Activated T-helper 2 cell treated with anti-CD3 and anti-CD28 coated beads, Interferon-gamma antibody, Interleukin-2, Interleukin-4, amounts not matched to agents 10 μg/mL and 5 μg/mL and 100 μg/mL, durations not matched to agents 14 hours and 24 hours and 36 hours (primary cell): Measurements from ENCODE around the gene RNASEH2A. TPM values are rescaled to one million over a fixed set of nuclear protein-coding genes. Genes with fewer than 3 reads are reported as not detected.
"Not testable (repeated sequence)": the region's sequence is repeated elsewhere in the genome, so short reads cannot be mapped to it uniquely, and the experiment has no call there.

Source experiments
- DNase-seq: peaks from one replicate; pipeline ENCODE4 v3.0.0; 2021; ENCODE audit warnings: low spot score
- H3K27ac Mint-ChIP-seq: one replicate; pipeline ENCODE4 v1.8.0; 2021; ENCODE audit warnings: mixed read lengths
- H3K27me3 Mint-ChIP-seq: one replicate; pipeline ENCODE4 v1.8.0; 2021; ENCODE audit warnings: low read depth, mixed read lengths
- H3K36me3 Mint-ChIP-seq: one replicate; pipeline ENCODE4 v1.8.0; 2021; ENCODE audit warnings: low read depth, mixed read lengths
- H3K4me1 Mint-ChIP-seq: one replicate; pipeline ENCODE4 v1.8.0; 2021; ENCODE audit warnings: low read depth, mixed read lengths
- H3K4me3 Mint-ChIP-seq: one replicate; pipeline ENCODE4 v1.8.0; 2021; ENCODE audit warnings: low read depth, mild to moderate bottlenecking, moderate library complexity, mixed read lengths
- H3K9me3 Mint-ChIP-seq: one replicate; pipeline ENCODE4 v1.8.0; 2021; ENCODE audit warnings: mixed read lengths
- intact Hi-C: fragments of 100-400 bp; cut with micrococcal nuclease; formaldehyde crosslinking; loops from one replicate; pipeline ENCODE4 v1.15.1; 2023
- total RNA-seq: library from RNA; stranded (reverse); gene quantifications from 2 replicates; pipeline ENCODE4 v1.2.3, GENCODE V29; 2022

RNASEH2A gene
- total RNA-seq, 1 donor from 2014 or later = 38.3 TPM

GRCh38 chr19:12792051-12792852 is 14.1 kb upstream of the RNASEH2A start:
- Mint-ChIP-seq H3K27ac (peak overlapping the region; percentile 90), H3K4me1 (peaks cover 35% of the 10 kb centered on the region), H3K36me3 (peaks cover 28% of the 10 kb centered on the region), H3K27me3 (no peaks in the 10 kb centered on the region), H3K9me3 (no peaks in the 10 kb centered on the region), H3K4me3 (peak overlapping the region; percentile 95)
- DNase-seq = peak; percentile 80
- intact Hi-C loops = loop anchor here (5.0 kb wide), 4 partner anchors 60 to 1045 kb away; partner anchors contain the start of genes CALR, DHPS and TRIR

DNA sequence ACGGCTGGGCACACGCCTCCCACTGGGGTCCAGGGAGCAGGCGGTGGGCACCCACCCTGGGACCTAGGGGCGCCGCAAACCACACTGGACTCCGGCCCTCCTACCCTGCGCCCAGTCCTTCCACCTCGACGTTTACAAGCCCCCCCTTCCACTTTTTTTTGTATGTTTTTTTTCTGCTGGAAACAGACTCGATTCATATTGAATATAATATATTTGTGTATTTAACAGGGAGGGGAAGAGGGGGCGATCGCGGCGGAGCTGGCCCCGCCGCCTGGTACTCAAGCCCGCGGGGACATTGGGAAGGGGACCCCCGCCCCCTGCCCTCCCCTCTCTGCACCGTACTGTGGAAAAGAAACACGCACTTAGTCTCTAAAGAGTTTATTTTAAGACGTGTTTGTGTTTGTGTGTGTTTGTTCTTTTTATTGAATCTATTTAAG is 13.5 kb upstream of the RNASEH2A start:
- peak overlapping the region; percentile 97 for H3K27ac Mint-ChIP-seq
- no peaks in the 10 kb centered on the region for H3K9me3 Mint-ChIP-seq
- H3K4me1 Mint-ChIP-seq = peaks cover 35% of the 10 kb centered on the region
- DNase-seq = no peak
- H3K36me3 Mint-ChIP-seq = peaks cover 29% of the 10 kb centered on the region
- intact Hi-C loops = loop anchor here (5.0 kb wide), 4 partner anchors 61 to 1044 kb away; partner anchors contain the start of genes CALR, DHPS and TRIR
- H3K27me3 Mint-ChIP-seq = no peaks in the 10 kb centered on the region
- peak overlapping the region; percentile 95 for H3K4me3 Mint-ChIP-seq

- no peaks in the 10 kb centered on the region for H3K27me3 Mint-ChIP-seq
- intact Hi-C loops = loop anchor here (5.0 kb wide), 4 partner anchors 61 to 1044 kb away; partner anchors contain the start of genes CALR, DHPS and TRIR
Observed at GRCh38 chr19:12793290-12794195, 12.8 kb upstream of the RNASEH2A start.

GRCh38 chr19:12794196-12794941 is 12.0 kb upstream of the RNASEH2A start:
- Mint-ChIP-seq H3K9me3 (no peaks in the 10 kb centered on the region), H3K4me3 (peak overlapping the region; percentile 73), H3K36me3 (peaks cover 33% of the 10 kb centered on the region), H3K27me3 (no peaks in the 10 kb centered on the region), H3K4me1 (peaks cover 26% of the 10 kb centered on the region), H3K27ac (peak overlapping the region; percentile 91)
- intact Hi-C loops = loop anchor here (5.0 kb wide), 4 partner anchors 62 to 1043 kb away; partner anchors contain the start of genes CALR, DHPS and TRIR
- DNase-seq = no peak

More at GRCh38 chr19:12793290-12794195, 12.8 kb upstream of the RNASEH2A start:
- Mint-ChIP-seq H3K9me3 (no peaks in the 10 kb centered on the region), H3K4me3 (peak overlapping the region; percentile 95), H3K27ac (peak overlapping the region; percentile 97), H3K4me1 (peaks cover 34% of the 10 kb centered on the region), H3K36me3 (peaks cover 30% of the 10 kb centered on the region)
- DNase-seq = peak; percentile 93

DNA sequence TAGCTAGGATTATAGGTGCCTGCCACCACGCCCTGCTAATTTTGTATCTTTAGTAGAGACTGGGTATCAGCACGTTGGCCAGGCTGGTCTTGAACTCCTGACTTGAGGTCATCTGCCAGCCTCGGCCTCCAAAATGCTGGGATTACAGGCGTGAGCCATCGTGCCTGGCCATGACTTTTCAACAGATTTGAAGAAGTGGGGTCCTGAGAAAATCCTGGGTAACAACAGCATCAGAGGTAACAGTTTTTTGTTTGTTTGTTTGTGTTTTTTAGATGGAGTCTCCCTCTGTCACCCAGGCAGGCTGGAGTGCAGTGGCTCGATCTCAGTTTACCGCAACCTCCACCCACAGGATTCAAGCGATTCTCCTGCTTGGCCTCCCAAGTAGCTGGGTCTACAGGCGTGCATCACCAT is 11.4 kb upstream of the RNASEH2A start:
- Mint-ChIP-seq H3K36me3 (peaks cover 40% of the 10 kb centered on the region), H3K27me3 (no peaks in the 10 kb centered on the region), H3K4me3 (peak overlapping the region; percentile 73), H3K4me1 (peaks cover 26% of the 10 kb centered on the region), H3K27ac (peak overlapping the region; percentile 91), H3K9me3 (no peaks in the 10 kb centered on the region)
- intact Hi-C loops = loop anchor here (5.0 kb wide), 4 partner anchors 63 to 1042 kb away; partner anchors contain the start of genes CALR, DHPS and TRIR
- no peak for DNase-seq

DNA sequence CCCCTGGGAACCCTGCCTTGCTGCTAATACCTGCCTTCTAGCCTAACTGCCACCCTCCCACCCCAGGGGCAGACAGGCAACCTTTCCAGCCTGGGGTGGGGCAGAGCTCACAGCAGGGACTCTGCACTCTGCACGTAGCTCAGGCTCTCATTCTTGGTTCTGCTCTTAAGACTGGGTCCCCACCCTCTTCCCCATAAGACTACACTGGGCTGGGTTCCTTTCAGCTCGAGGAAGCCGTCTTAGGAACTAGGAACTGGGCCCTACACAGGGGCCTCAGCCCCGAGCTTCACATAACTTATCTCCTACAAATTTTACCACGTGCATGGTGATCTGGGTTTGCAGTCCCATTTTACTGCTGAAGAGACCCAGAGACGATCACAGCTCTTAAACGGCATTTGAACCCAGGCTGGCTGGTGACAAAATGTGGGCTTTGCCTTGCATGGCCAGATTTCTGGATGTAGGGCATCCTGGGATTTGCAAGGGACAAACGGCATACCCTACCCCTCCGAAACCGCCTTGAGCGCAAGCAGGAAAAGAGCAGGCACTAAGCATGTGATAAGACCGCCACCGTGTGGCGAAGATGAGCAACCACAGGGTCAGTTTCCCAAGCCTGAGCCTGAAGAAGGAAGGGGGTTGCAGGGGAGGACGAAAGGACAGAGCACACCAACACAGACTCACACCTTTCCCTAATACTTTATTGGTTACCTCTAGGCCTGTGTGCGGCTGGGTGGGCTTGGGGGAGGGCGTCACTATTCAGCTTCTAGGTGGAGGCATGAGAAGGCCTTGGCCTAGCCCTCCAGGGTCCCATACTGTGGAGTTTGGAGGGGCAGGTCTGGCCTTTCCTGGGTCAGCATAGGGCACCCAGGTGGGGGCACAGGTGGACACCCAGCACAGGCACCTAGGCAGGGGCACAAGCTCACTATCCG is 10.0 kb upstream of the RNASEH2A start:
- H3K9me3 Mint-ChIP-seq = no peaks in the 10 kb centered on the region
- H3K27me3 Mint-ChIP-seq = no peaks in the 10 kb centered on the region
- peaks cover 26% of the 10 kb centered on the region for H3K4me1 Mint-ChIP-seq
- DNase-seq = peak; percentile 73
- H3K27ac Mint-ChIP-seq = peak overlapping the region; percentile 75
- peak overlapping the region; percentile 68 for H3K4me3 Mint-ChIP-seq
- peaks cover 52% of the 10 kb centered on the region for H3K36me3 Mint-ChIP-seq
- intact Hi-C loops = loop anchor here (1.0 kb wide), 3 partner anchors 19 to 36 kb away; no protein-coding TSS in a partner anchor

DNA sequence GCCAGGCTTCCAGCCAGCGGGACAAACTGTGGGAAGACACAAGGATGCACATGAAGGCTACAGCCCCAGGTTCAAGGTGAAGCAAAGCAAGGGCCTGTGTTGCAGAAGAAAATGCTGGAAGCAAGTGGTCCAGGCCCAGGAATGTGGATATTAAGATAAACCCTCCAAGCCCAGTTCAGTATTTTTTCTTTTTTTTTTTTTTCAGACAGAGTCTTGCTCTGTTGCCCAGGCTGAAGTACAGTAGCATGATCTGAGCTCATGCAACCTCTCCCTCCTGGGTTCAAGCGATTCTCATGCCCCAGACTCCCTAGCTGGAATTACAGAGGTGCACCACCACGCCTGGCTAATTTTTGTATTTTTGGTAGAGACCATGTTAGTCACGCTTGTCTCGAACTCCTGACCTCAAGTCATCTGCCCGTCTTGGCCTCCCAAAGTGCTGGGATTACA is 9.2 kb upstream of the RNASEH2A start:
- peaks cover 46% of the 10 kb centered on the region for H3K36me3 Mint-ChIP-seq
- intact Hi-C loops = no loop called here
- no peak for DNase-seq
- H3K27ac Mint-ChIP-seq = no peak overlapping the region
- no peaks in the 10 kb centered on the region for H3K9me3 Mint-ChIP-seq
- H3K4me3 Mint-ChIP-seq = no peak overlapping the region
- H3K27me3 Mint-ChIP-seq = no peaks in the 10 kb centered on the region
- H3K4me1 Mint-ChIP-seq = peaks cover 28% of the 10 kb centered on the region

- intact Hi-C loops, H3K27me3 Mint-ChIP-seq, DNase-seq, H3K4me3 Mint-ChIP-seq, H3K9me3 Mint-ChIP-seq, H3K27ac Mint-ChIP-seq: not testable (repeated sequence)
- H3K4me1 Mint-ChIP-seq = peaks cover 32% of the 10 kb centered on the region
- peaks cover 42% of the 10 kb centered on the region for H3K36me3 Mint-ChIP-seq
Observed at GRCh38 chr19:12797607-12798006, 8.8 kb upstream of the RNASEH2A start.

GRCh38 chr19:12799742-12800465 is 6.5 kb upstream of the RNASEH2A start:
- Mint-ChIP-seq H3K4me3 (peak overlapping the region; percentile 91), H3K4me1 (peaks cover 25% of the 10 kb centered on the region), H3K36me3 (peaks cover 34% of the 10 kb centered on the region), H3K27me3 (no peaks in the 10 kb centered on the region), H3K27ac (no peak overlapping the region), H3K9me3 (no peaks in the 10 kb centered on the region)
- intact Hi-C loops = no loop called here
- DNase-seq = no peak

- Mint-ChIP-seq H3K4me3 (peak overlapping the region; percentile 91), H3K27ac (peak overlapping the region; percentile 87), H3K9me3 (no peaks in the 10 kb centered on the region), H3K36me3 (peaks cover 34% of the 10 kb centered on the region), H3K4me1 (peaks cover 25% of the 10 kb centered on the region), H3K27me3 (no peaks in the 10 kb centered on the region)
- DNase-seq = no peak
- intact Hi-C loops = no loop called here
Observed at GRCh38 chr19:12800466-12800770, 6.0 kb upstream of the RNASEH2A start.
